K562 (cell line): ENCODE data around the gene LPCAT1.
"Not testable (repeated sequence)": the region's sequence is repeated elsewhere in the genome, so short reads cannot be mapped to it uniquely, and the experiment has no call there.

Experiments
- FOXJ3 ChIP-seq: sonication (generic); formaldehyde crosslinking; IDR thresholded peaks from 2 replicates; pipeline ENCODE4 v1.4.0; 2020; ENCODE audit warnings: mild to moderate bottlenecking, missing genetic modification reagents
- ZNF263 ChIP-seq: sonication (generic); formaldehyde crosslinking; IDR thresholded peaks from 2 replicates; pipeline ENCODE4 v1.8.0; 2022; ENCODE audit warnings: mild to moderate bottlenecking, missing genetic modification reagents, borderline replicate concordance

DNA sequence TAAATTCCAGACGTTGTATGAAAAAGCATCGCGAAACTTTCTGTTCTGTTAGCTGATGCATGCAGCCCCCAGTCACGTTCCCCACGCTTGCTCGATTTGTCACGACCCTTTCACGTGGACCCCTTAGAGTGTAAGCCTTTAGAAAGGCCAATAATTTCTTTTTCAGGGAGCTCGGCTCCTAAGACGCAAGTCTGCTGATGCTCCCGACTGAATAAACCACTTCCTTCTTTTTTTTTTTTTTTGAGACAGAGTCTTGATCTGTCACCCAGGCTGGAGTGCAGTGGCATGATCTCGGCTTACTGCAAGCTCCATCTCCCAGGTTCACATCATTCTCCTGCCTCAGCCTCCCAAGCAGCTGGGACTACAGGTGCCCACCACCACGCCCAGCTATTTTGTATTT, 36.7 kb upstream of the LPCAT1 start:
- not testable (repeated sequence) for TF ChIP-seq ZNF263 (CRISPR knock-in tag); FOXJ3
